NCI-H146 treated with DMSO at 0.1 percent for 48 hours (cell line): ENCODE results near the gene NPAS1.
"Not testable (repeated sequence)": the region's sequence is repeated elsewhere in the genome, so short reads cannot be mapped to it uniquely, and the experiment has no call there.

Experiments
- DNase-seq: peaks from one replicate; lab custom pipeline; 2025; ENCODE audit not compliant: unreplicated experiment; lab: John Stamatoyannopoulos, UW

NPAS1 gene

DNA sequence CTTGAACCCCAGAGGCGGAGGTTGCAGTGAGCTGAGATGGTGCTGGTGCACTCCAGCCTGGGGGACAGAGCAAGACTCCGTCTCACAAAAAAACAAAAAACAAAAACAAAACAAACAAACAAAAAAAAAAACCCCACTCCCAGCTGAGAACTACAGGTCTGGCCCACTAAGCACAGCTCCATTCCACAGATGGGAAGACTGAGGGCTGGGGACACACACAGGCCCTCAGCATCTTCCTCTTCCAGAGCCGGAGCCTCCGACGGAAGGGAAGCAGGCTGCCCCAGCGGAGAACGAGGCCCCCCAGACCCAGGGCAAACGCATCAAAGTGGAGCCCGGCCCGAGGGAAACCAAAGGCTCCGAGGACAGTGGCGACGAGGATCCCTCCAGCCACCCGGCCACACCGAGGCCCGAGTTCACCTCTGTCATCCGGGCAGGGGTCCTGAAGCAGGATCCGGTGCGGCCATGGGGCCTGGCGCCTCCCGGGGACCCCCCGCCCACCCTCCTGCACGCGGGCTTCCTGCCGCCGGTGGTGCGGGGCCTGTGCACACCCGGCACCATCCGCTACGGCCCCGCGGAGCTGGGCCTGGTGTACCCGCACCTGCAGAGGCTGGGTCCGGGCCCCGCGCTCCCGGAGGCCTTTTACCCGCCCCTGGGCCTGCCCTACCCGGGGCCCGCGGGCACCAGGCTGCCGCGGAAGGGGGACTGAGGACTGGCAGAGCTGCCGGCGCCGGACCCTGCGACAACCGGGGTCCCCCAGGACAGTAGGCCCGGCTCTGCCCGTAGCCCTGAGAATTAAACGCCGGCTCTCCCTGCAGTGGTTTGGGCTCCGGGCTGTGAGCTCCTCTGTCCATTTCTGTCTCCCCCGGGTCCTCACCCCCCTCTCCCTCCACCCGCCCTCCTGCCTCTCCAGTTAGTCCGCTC lies 25.6 kb downstream of the NPAS1 start:
- no peak for DNase-seq

DNA sequence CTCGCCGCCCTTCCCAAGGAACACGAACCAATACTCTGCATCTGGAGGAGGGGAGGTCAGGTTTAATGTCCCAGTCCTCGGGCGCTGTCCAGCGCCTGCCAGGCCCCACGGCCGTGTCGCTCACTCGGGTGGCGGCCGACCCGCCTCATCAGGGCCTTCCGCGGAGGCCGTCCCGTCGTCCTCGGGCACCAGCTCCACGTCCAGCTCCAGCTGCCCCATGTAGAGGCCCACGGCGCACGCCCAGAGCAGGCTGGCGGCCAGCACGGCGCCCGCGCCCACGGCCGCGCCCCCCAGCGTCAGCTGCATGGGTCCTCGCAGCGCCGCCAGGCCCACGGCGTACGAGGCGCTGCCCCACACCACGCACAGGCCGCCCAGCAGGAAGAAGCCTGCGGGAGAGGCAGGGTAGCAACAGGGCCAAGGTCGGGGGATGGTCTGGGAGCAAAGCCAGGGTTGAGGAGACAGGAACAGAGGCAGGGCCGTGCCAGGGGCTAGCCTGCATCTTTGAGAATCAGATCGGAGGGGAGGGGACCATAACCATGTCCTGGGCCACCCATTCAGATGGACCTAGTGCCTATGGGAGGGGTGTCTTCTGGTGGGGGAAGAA lies 26.3 kb downstream of the NPAS1 start:
- no peak for DNase-seq

DNA sequence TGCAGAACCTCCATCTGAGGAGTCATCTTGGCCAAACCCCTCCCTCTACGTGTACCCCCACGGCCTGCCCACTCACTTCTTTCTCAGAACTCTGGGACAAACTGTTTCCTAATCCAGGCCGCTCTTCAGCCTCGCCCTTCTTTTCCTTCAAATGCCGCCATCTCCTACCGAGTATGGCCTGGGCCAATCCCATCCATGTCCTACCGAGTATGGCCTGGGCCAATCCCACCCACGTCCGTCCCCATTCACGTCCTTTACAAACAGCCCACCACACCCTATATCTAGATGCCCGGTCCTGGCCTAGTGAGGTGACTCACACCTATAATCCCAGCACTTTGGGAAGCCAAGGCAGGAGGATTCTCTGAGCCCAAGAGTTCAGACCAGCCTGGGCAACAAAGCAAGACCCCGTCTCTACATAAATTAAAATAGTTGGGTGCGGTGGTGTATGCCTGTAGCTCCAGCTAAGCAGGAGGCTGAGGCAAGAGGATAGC lies 27.7 kb downstream of the NPAS1 start:
- DNase-seq = no peak

- peak; percentile 82 for DNase-seq
Observed at GRCh38 chr19:47047763-47048405, 28.2 kb downstream of the NPAS1 start.

DNA sequence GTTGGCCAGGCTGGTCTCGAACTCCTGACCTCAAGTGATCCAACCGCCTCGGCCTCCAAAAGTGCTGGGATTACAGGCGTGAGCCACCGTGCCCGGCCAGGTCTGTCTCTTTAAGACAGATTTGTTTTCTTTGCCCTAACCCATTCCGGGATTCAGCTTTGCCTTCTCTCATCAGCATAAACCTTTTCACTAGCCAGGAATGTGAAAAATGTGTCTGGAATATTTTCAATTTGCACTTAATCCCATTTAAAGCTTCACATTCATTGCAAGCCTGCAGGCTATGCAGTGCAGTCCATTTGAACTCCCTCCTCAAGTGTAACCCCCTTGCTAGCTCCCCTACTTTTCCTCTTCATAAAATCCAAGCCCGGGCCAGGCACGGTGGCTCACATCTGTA lies 29.7 kb downstream of the NPAS1 start:
- DNase-seq = no peak

GRCh38 chr19:47050562-47050961 lies 30.9 kb downstream of the NPAS1 start:
- DNase-seq = not testable (repeated sequence)

DNA sequence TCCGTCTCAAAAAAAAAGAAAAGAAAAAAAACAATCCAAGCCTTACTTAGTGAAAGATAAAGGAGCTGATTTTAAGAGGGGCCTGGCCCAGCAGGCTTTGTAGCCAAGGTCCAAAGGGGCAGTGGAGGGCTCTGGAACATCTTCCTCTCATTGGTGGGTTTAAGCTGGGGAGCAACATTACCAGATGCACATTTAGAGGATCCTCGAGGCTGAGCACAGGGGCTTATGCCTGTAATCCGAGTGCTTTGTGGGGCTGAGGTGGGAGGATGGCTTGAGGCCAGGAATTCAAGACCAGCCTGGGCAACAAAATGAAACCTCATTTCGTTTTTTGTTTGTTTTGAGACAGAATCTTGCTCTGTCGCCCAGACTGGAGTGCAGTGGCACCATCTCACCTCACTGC lies 36.8 kb downstream of the NPAS1 start:
- DNase-seq = no peak

GRCh38 chr19:47057328-47057727 lies 37.7 kb downstream of the NPAS1 start:
- DNase-seq = no peak

DNA sequence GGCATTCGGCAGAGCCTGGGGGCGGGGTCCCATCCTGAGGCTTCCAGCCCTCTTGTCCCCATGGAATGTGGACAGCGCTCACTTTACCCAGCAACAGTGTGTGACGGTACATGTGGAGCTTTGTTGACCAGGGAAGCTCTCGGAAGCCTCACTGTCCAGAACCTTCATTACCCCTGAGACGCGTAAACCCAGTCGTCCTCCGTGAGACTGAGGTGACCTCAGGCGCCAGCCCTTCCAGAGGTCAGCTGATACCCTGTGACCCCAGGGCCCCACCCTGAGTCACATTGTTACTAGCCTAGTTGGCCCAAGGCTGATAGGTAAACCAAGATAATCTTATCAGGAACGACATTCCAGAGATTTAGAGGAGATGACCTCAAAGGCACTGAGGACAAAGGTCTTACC lies 39.0 kb downstream of the NPAS1 start:
- no peak for DNase-seq

DNA sequence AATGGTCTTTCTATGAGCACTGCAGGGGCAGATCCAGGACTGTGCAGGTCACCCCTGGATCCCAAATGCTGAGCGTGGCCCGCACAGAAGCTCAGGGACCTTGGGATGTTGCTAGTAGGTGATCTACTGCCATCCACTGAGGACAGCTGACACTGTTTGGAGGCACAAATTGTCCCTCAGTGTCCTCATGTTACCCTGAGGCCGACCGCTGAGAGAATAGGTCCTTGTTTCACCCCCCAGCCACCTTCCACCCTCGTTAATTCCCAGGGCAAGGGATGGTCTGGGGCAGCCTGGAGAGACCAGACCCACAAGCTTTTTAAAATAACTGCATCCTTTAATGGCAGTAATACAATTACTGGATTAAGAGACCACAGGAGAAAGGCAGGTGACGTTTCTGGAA lies 44.2 kb downstream of the NPAS1 start:
- DNase-seq = no peak

- DNase-seq = no peak
Observed at GRCh38 chr19:47065242-47065641, 45.6 kb downstream of the NPAS1 start.

DNA sequence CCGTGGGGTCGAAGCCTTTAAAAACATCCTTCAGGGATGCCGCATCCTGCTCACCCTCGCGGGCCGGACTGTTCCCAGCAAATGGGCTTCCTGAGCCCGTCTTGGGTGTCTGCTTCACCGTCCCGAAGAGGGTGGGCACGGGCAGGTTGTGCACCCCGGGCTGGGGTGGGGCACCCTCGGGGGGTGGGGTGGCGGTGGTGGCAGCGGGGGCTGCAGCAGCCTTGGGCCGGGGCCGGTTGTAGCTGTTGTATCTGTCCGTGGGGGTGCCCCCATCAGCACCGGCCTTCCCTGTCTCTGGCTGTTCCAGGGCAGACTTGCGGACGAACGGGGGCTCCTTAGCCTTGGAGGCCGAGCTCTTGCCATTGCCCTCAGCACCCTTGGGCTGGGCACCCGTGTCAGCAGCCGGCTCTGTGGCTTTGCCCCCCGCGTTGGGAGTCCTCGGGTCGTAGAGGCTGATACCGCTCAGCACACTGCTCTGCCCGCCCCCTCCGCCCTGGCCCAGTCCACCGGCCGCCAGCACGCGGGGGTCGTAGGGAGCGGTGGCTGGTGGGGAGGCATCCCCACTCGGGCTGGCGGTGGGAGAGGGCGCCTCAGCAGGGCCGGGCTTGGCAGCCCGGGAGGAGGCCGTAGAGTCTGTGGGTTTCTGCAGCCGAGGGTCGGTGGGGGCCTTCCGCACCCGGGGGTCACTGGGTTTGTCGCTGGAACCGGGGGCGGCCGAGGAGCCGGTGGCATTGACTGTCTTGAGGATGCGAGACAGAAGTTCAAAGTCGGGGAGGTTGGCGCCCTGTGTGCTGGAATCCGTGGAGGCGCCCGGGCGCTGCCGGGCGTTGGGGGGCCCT lies 47.0 kb downstream of the NPAS1 start:
- no peak for DNase-seq

- DNase-seq = no peak
Observed at GRCh38 chr19:47067215-47067847, 47.7 kb downstream of the NPAS1 start.

- DNase-seq = no peak
Observed at GRCh38 chr19:47068246-47068645, 48.6 kb downstream of the NPAS1 start.

DNA sequence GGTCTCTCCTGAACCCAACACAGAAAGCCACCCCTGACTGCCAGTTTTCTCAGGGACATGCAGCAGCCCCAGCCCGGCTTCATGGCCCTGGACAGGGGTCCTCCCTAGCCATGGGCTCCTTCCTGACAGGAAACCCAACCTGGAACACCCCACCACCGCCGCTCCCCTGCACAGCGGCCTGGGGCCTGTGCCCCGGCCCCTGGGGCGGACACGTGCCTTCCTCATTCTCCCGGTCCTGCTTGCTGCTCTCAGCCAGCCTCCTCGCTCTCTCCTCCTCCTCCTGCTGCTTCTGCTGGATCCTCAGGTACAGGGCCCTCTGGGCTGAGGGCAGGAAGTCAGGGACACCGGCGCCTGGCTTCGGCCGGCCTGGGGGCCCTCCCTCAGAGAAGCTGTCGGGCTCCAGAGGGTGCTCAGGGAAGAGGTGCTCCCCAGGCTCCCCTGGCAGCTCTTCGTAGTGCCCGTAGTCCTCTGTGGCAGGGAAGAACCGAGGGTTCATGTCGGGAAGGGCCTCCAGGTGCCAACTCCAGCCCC lies 49.3 kb downstream of the NPAS1 start:
- no peak for DNase-seq

GRCh38 chr19:47069795-47070194 lies 50.2 kb downstream of the NPAS1 start:
- no peak for DNase-seq

GRCh38 chr19:47070756-47071155 lies 51.1 kb downstream of the NPAS1 start:
- no peak for DNase-seq

DNA sequence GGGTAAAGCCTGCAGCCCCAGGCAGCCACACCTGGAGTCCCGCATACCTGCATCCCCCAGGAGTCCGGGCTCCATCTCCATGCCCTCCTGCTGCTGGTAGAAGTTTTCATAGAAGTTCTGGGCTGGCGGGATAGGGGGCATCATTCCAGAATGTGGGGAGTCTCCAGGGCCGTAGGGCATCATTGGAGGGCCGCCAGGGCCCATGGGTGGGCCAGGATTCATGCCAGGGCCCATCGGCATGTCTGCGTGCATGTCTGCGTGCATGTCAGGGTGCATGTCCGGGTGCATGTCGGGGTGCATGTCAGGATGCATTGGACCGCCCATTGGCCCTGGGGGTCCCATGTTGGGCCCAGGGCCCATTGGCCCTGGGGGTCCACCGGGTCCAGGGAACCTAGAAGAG lies 52.1 kb downstream of the NPAS1 start:
- no peak for DNase-seq

- DNase-seq = no peak
Observed at GRCh38 chr19:47072323-47072722, 52.7 kb downstream of the NPAS1 start.

DNA sequence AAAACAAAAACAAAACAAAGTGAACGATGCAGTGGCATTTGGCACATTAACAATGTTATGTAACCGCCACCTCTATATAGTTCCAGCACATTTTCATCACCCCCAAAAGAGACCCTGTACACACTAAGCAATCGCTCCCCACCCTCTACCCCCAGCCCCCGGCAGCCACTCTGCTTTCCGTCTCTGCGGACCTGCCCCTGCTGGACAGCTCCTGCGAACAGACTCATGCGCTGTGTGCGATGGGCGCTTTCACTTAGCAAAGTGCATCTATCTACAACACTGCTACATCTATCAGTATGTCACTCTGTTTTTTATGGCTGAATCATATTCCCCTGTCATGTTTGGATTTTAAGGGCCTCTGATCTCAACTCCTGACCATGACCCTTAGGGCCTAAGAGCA lies 53.9 kb downstream of the NPAS1 start:
- DNase-seq = no peak
